GM18499 (cell line): ENCODE measurements around the gene PCSK9.
"Not testable (repeated sequence)": the region's sequence is repeated elsewhere in the genome, so short reads cannot be mapped to it uniquely, and the experiment has no call there.

Source experiments
- ATAC-seq: cut with Tn5 transposase; IDR thresholded peaks from one replicate; pipeline ENCODE4 v1.9.1; 2021; ENCODE audit warnings: moderate number of reproducible peaks; ENCODE audit not compliant: insufficient read depth, unreplicated experiment

The PCSK9 gene

GRCh38 chr1:55007625-55008024 is 31.7 kb upstream of the PCSK9 start:
- no peak for ATAC-seq

DNA sequence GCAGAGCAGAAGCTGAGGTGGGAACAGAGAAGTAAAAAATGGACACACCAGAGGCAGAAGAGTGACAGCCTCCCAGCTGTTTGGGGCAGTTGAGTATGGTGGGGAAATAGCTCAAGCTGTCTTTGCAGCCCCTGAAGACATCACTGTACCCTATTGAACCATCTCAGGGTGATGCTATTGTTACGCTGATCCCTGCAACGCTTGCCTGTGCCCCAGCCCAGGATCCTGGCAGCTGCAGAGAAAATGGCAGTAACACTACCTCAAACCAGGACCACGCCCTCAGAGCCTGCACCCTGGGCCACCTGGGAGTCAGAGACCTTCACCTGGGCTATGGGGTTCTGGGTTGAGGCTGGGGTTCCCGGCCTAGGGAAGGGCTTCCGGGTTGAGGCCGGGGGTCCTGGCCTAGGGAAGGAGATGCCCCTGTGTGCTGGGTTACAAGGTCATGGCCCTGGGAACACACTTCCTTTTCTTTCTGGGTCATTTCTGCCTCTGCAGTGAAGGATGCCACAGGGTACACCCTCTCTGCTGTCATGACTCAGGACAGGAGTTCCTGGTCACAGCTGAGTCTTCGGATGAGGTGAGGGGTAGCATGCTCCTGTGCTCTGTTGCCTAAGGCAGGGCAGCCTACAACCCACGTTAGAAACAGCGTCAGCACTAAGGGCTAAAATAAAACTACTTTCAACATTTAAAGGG is 29.0 kb upstream of the PCSK9 start:
- ATAC-seq = no peak

DNA sequence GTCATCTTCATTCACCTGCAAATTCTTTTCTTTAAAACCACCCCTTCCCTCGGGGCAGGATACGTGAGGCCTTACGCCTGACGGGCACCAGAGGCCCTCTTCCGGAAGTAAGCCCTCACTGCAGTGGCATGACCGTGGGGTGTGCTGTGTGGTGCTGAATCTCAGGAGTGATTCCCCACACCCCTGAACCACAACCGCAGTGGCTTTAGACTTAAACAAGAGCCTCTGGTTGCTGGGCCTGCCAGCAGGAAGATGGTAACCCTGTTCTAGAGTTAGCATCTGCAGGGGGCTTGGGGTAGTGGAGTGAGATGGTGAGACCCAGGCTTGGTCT is 28.5 kb upstream of the PCSK9 start:
- no peak for ATAC-seq

DNA sequence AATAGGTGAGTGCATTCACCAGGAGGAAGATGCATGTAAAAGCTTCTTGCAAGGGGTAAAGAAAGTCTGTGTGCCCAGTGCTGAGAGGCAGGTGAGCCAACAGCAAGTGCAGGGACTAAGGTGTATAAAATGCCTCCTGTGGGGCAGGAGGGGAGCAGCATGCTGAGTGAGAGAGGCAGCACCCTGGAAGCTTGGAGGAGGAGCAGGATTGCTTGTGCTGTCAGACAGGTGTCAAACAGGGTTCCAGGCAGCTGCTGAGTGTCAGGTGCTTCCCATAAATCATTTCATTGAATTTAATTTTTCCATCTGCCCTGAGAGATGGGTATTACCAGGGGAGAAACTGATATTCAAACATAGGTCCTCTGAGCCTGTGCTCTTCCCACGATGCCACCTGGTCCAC is 26.7 kb upstream of the PCSK9 start:
- no peak for ATAC-seq

GRCh38 chr1:55015123-55015522 is 24.2 kb upstream of the PCSK9 start:
- ATAC-seq = no peak

DNA sequence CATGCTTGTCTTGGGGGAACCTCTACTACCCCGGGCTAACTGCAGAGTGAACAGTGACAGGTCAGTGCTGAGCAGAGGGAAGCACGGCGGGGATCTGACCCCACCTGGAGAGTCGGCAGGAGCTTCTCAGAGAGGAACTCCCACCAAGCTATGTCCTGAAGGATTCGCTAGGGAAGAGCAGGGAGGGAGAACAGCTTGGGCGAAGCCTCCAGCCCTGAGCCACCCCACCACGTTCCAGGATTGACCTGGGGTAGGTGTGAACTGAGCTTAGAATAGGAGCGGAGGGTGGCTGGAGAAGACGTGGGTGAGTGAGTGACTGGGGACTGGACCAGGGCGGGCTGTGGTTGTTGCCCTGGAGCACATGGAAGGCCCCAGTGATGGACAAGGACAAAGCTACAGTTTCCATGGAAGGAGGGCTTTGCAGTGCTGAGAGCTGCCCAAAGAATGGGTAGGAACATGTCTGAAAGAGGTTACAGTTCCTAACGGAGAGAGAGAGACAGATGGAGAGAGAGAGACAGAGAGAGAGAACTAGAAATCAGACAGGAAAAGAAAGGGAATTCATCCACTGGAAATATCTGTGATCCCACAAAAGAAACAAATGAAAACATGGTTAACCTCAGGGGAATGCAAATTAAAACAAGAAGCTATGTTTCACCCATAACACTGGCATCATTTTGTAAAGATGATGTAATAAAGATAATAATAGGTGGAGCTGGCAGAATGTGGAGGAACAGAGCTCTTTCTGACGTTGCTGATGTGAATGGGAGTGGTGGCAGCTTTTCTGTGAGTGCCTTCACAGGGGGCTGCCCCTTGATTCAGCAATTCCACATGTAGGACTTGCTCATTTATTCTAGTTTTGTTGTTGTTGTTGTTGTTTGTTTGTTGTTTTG is 23.4 kb upstream of the PCSK9 start:
- no peak for ATAC-seq

- ATAC-seq = no peak
Observed at GRCh38 chr1:55018395-55018794, 21.0 kb upstream of the PCSK9 start.

DNA sequence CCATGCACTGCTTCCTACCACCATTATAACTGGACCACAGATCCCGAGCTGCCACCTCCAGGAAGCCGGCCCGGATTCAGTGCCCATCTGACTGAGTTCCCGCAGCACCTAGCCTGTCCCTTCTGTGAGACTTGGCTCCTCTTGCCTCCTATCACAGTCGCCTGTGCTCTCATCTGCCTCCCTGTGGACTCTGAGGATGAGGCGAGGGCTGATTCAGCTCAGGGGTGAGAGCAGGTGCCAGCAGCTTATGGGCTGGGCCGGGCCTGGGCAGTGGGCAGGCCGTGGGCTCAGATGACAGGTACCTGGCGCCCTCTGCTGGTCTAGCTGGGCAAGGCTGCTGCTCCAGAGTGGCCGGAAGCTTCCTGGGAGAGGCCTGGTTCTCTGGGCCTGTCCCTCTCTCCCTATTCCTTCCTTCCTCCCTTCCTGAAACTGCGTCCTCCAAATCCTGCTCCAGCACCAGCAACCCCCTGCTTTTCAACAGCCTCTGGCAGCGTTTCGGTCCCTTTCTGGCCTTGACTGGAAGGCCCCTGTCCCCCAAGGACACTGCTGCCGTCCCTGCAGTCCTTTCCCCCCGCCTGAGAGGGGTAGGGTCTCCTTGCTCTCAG is 17.3 kb upstream of the PCSK9 start:
- no peak for ATAC-seq

GRCh38 chr1:55024163-55024562 is 15.2 kb upstream of the PCSK9 start:
- not testable (repeated sequence) for ATAC-seq

- ATAC-seq = not testable (repeated sequence)
Observed at GRCh38 chr1:55026682-55027081, 12.7 kb upstream of the PCSK9 start.

DNA sequence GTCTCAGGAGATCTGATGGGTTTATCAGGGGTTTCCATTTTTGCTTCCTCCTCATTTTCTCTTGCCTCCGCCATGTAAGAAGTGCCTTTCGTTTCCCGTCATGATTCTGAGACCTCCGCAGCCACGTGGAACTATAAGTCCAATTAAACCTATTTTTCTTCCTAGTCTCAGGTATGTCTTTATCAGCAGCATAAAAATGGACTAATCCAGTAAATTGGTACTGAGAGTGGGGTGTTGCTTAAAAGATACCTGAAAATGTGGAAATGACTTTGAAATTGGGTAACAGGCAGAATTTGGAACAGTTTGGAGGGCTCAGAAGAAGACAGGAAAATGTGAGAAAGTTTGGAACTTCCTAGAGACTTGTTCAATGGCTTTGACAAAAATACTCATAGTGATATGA is 8.2 kb upstream of the PCSK9 start:
- not testable (repeated sequence) for ATAC-seq

DNA sequence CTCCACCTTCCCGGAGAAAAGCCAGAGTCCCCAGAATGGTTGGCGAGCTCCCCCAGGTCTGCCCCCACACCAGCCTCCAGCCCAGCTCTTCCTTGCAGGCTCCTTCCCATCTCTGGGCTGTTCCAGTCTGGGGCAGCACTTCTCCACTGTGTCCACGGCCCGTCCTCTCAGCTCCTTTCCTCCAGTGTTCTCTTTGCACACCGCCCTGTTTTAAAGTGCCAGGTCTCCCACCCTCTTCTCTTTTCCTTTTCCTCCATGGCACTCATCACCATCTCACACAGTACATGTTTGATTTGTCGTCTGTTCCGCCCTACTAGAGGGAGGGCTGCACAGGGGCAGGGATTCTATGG is 6.1 kb upstream of the PCSK9 start:
- no peak for ATAC-seq

- ATAC-seq = no peak
Observed at GRCh38 chr1:55034476-55035133, 4.7 kb upstream of the PCSK9 start.

DNA sequence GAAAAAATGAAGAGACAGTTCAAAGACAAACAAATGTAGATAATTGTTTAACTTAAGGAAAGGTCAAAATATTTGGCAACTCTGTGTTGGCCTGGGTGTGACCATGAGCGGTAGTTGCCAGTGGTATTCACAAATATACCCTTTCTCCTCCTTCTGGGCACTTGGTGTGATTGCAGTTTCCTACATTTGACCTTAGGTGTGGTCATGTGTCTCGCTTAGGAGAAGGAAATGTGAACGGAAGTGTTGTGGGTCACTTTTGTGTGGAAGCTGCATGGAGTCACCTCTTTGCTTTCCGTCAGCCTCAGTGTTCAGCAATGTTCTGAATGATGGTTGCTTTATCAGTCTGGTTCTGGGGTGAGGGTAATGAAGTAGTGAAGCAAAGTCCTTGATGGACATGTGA is 3.4 kb upstream of the PCSK9 start:
- ATAC-seq = no peak

GRCh38 chr1:55037733-55038551 is 1.4 kb upstream of the PCSK9 start:
- no peak for ATAC-seq

DNA sequence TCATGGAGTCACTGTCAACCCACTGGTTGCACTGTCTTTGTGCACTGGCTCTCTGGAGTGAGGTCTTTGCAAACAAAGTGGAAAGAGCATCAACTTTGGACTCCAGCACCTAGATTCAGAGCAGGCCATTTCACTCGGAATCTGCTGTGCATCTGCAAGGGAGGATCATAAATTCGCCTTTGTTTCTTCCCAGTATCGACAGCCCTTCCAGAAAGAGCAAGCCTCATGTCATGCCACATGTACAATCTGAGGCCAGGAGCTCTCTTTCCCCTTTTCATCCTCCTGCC is 853 bp upstream of the PCSK9 start:
- ATAC-seq = no peak

- ATAC-seq = no peak
Observed at GRCh38 chr1:55038974-55039341, 390 bp upstream of the PCSK9 start.

- no peak for ATAC-seq
Observed at GRCh38 chr1:55040083-55040932, 960 bp downstream of the PCSK9 start.

GRCh38 chr1:55040933-55041494 is 1.7 kb downstream of the PCSK9 start:
- ATAC-seq = no peak
